ENCODE measurements around the gene CEMIP2.

Gene CEMIP2

DNA sequence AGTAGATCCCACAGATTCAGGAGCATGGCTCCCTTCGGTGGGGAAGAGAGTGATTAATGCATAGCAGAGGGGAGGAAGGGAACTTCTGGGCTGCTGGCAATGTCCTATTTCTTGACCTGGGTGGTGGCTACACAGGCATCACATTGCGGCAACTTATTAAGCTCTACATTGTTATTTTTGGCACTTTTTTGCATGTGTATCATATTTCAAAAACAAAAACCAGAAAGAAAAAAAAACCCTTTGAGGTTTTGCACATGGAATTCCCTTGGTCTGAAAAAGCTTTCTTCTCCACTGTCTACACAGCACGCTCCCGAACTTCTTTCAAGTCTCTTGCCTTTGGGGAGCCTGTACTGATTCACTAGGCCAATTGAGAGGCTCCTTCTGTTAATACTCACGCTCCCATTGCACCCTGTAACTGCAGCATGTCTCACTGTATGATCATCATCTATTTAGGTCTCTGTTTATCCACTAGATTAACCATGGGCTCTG lies 25.1 kb downstream of the CEMIP2 start:
- ChIA-PET POLR2A (interaction anchor here (1.1 kb wide), 1 partner anchor 20 kb away, joined by 5 read pairs; no protein-coding TSS in a partner anchor), CTCF (interaction anchor here (0.6 to 0.9 kb wide), 2 partner anchors 14 to 27 kb away, joined by 3 read pairs; no protein-coding TSS in a partner anchor)

DNA sequence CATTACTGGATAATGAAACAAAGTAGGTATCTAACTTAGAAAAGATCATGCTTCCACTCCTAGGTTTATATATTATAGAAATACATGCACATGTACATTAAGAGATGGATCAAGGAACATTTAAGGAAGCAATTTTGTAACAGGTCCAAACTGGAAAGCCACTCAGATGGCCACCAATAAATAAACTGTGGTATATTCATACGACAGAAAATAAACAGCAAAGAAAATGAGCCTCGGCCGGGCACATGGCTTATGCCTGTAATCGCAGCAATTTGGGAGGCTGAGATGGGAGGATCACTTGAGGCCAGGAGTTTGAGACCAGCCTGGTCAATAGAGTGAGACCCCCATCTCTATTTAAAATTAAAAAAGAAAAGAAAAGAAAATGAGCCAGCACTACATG lies 25.6 kb downstream of the CEMIP2 start:
- ChIA-PET POLR2A (interaction anchor here (1.1 kb wide), 1 partner anchor 20 kb away, joined by 5 read pairs; no protein-coding TSS in a partner anchor), CTCF (interaction anchor here (0.9 to 1.0 kb wide), 2 partner anchors 26 to 138 kb away, joined by 3 read pairs; no protein-coding TSS in a partner anchor)
- TF ChIP-seq, protein P1, sequence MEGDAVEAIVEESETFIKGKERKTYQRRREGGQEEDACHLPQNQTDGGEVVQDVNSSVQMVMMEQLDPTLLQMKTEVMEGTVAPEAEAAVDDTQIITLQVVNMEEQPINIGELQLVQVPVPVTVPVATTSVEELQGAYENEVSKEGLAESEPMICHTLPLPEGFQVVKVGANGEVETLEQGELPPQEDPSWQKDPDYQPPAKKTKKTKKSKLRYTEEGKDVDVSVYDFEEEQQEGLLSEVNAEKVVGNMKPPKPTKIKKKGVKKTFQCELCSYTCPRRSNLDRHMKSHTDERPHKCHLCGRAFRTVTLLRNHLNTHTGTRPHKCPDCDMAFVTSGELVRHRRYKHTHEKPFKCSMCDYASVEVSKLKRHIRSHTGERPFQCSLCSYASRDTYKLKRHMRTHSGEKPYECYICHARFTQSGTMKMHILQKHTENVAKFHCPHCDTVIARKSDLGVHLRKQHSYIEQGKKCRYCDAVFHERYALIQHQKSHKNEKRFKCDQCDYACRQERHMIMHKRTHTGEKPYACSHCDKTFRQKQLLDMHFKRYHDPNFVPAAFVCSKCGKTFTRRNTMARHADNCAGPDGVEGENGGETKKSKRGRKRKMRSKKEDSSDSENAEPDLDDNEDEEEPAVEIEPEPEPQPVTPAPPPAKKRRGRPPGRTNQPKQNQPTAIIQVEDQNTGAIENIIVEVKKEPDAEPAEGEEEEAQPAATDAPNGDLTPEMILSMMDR (IDR thresholded peaks at IDR 0.05; ENCODE audit: insufficient read depth, low read length, missing control alignments) = no peak
- H3K4me3 ChIP-seq (ENCODE audit: low read depth, low read length) = no peak overlapping the region
- DNase-seq (ENCODE audit: low read depth, low spot score) = no peak

More for the DNA sequence above, 25.1 kb downstream of the CEMIP2 start:
- no peak overlapping the region for H3K4me3 ChIP-seq (ENCODE audit: low read depth, low read length)
- no peak for DNase-seq (ENCODE audit: low read depth, low spot score)
- TF ChIP-seq, protein P1 (IDR thresholded peaks at IDR 0.05; ENCODE audit: insufficient read depth, low read length, missing control alignments) = no peak

DNA sequence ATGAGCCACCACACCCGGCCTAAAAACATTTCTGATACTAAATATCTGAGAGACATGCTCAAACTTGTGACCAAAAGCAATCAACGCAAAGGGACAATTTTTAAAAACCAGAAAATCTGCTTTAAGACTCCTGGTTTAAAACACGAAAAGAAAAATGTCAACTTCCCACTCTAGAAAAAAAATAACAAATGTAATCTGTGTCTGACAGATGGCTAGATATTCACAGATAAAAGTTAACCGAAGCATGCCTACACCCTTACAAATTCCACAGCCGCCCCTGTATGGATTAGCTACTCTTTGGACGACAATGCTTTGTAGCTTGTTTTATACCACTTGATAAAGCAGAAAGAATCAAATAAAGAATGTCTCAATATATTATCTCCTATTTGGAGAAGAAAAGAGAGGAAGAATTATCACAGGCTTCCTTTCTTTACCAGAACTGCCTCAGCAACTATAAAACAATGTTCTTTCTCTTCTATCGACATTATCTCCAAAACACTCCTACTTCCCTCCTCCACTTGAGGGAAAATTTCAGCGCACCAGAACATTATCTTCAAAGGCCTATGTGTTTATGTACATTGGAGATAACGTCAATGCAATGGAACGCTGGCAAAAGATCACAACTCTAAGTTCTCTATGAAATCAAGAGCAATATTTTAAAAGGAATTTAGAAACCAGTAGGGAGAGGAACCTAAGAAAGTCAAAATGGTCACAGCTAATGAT lies 26.2 kb downstream of the CEMIP2 start:
- H3K4me3 ChIP-seq (ENCODE audit: low read depth, low read length) = no peak overlapping the region
- TF ChIP-seq, protein P1 (IDR thresholded peaks at IDR 0.05; ENCODE audit: insufficient read depth, low read length, missing control alignments) = no peak
- POLR2A ChIA-PET = no interaction called here
- DNase-seq (ENCODE audit: low read depth, low spot score) = no peak
- CTCF ChIA-PET = interaction anchor here (0.7 to 1.0 kb wide), 3 partner anchors 10 to 137 kb away, joined by 3 read pairs; no protein-coding TSS in a partner anchor

DNA sequence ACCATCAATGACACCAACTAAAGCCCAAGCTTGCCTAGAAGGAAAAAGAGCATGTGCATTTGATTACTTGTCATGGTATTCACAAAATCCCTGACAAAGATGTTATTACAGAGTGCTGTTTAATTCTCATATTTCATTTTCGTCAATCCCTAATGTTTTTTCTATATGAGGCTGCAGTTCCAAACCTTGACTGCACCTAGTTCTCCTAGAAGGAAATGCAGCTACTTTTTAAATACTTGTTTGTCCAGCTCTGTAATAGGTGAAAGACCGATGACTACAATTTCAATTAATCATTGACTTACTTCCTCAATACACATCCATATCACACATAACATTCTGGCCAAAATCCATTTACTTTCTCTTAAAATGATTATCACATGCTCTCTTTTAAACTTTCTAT lies 28.1 kb downstream of the CEMIP2 start:
- DNase-seq (ENCODE audit: low read depth, low spot score) = no peak
- TF ChIP-seq, protein P1 (IDR thresholded peaks at IDR 0.05; ENCODE audit: insufficient read depth, low read length, missing control alignments) = no peak
- ChIA-PET CTCF (interaction anchor here (0.5 kb wide), 1 partner anchor 554 kb away, joined by 3 read pairs; no protein-coding TSS in a partner anchor), POLR2A (no interaction called here)
- no peak overlapping the region for H3K4me3 ChIP-seq (ENCODE audit: low read depth, low read length)

DNA sequence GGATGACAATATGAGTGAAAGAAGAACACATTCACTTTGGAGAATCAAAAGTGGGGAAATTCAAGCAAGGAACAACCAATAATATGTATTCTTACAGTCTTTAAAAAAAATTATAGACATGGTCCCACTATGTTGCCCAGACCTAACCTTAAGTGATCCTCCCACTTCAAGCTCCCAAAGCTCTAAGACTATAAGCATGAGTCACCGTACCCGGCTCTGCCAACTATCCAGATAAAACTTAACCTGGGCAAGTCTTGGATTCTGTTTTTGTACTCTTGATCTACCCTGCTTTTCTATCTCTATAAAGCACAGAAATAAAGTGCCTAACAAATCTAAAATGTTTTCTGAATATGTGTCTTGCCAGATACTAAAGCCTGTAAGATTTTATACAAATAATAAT lies 30.9 kb downstream of the CEMIP2 start:
- DNase-seq (ENCODE audit: low read depth, low spot score) = no peak
- no peak overlapping the region for H3K4me3 ChIP-seq (ENCODE audit: low read depth, low read length)
- ChIA-PET CTCF (interaction anchor here (1.1 to 1.3 kb wide), 2 partner anchors 9 to 24 kb away, joined by 3 read pairs; no protein-coding TSS in a partner anchor), POLR2A (interaction anchor here (0.7 kb wide), 1 partner anchor 29 kb away, joined by 3 read pairs; no protein-coding TSS in a partner anchor)
- TF ChIP-seq, protein P1 (IDR thresholded peaks at IDR 0.05; ENCODE audit: insufficient read depth, low read length, missing control alignments) = no peak

DNA sequence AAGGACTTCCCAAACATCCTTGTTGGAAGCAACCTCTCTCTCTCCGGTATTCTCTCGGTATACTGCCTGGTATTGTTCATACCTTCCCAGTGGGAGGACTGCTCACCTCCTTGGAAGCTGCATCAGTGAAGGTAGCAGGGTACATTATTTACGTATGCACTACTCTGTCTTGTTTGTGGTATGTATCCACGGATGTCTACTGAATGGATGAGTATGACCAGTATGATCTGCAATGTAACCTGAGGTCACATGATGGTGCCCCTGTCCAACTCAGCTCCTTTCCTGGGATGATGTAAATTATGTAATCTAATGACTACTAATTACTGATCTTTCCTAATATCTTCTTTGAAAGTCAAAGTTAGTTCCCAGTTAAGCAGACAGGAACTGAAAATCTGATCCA lies 32.1 kb downstream of the CEMIP2 start:
- H3K4me3 ChIP-seq (ENCODE audit: low read depth, low read length) = no peak overlapping the region
- DNase-seq (ENCODE audit: low read depth, low spot score) = no peak
- POLR2A ChIA-PET = no interaction called here
- CTCF ChIA-PET = no interaction called here
- TF ChIP-seq, protein P1 (IDR thresholded peaks at IDR 0.05; ENCODE audit: insufficient read depth, low read length, missing control alignments) = no peak

All from AG04449 (cell line).